ENCODE measurements around the gene LSM10.

The LSM10 gene

DNA sequence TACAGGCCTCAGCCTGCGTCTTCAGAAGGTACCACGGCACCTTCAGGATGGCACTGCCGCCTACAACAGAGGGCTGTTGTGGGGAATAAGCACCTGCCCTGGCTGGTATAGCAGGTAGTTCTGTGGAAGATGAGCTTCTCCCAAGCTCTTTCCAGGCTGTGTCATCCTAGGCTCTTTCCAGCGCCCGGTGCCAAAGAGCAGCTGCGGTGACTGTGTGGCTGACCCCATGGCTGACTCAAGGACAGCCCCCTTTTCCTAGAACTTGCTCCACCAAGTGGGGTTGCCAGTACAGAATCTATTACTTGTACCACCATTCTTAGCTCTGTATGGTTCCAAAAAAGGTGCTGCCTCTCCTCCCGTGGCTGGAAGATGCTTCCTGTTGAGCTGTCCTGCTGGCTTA is 52.4 kb downstream of the LSM10 start:
- no peak overlapping the region for H3K4me3 ChIP-seq (ENCODE audit: control insufficient read depth, low read depth, low read length)
- TF ChIP-seq, protein P1, sequence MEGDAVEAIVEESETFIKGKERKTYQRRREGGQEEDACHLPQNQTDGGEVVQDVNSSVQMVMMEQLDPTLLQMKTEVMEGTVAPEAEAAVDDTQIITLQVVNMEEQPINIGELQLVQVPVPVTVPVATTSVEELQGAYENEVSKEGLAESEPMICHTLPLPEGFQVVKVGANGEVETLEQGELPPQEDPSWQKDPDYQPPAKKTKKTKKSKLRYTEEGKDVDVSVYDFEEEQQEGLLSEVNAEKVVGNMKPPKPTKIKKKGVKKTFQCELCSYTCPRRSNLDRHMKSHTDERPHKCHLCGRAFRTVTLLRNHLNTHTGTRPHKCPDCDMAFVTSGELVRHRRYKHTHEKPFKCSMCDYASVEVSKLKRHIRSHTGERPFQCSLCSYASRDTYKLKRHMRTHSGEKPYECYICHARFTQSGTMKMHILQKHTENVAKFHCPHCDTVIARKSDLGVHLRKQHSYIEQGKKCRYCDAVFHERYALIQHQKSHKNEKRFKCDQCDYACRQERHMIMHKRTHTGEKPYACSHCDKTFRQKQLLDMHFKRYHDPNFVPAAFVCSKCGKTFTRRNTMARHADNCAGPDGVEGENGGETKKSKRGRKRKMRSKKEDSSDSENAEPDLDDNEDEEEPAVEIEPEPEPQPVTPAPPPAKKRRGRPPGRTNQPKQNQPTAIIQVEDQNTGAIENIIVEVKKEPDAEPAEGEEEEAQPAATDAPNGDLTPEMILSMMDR (conservative IDR thresholded peaks at IDR 0.05; ENCODE audit: control insufficient read depth, insufficient read depth, low read depth, low read length) = no peak
- DNase-seq (ENCODE audit: low read depth) = no peak

DNA sequence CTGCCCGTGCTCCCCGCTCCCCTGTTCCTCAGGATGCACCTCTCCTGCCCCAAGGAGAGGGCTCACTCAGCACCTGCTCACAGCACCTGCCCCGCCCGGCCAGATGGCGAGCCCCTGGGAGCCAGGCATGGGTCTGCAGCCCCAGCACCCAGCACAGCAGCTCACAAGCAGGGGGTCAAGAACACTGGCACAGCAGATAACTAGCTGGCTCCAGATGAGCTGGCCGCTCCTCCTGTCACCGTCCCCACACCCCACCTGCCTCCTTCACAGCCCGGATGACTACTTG is 53.4 kb downstream of the LSM10 start:
- no peak for DNase-seq (ENCODE audit: low read depth)
- TF ChIP-seq, protein P1 (conservative IDR thresholded peaks at IDR 0.05; ENCODE audit: control insufficient read depth, insufficient read depth, low read depth, low read length) = no peak
- no peak overlapping the region for H3K4me3 ChIP-seq (ENCODE audit: control insufficient read depth, low read depth, low read length)

DNA sequence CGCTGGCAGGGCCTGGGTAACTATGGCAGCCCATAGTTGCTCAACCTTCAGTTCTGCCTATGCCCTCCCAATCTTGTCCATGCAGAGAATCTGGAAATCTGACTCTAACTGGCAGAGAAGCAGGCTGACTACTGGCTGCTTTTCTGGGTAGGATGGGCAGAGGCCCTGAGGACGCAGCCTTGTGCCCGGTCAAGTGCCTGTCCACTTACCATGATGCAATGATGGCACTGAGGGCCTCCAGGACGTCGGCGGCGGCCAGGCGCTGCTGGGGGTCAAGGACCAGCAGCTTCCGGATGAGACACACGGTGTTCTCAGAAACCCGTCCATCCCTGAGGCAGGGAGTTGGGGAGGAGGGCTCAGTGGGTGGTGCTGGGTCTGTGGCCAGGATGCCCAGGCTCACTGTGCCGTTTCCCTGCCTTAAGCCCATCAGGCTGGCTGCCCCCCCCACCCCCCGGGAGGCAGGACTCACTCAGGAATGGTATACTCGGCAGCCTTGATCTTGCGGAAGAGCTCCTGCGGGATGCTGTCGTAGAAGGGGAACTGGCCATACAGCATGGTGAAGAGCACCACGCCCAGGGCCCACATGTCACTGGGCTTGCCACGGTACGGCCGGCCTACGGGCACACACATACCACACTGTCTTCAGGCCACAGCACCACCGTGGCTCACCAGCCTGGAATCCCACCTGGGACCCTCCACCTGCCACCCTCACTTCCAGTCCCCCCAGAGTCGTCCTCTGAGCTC is 53.9 kb downstream of the LSM10 start:
- TF ChIP-seq, protein P1 (conservative IDR thresholded peaks at IDR 0.05; ENCODE audit: control insufficient read depth, insufficient read depth, low read depth, low read length) = no peak
- no peak for DNase-seq (ENCODE audit: low read depth)
- no peak overlapping the region for H3K4me3 ChIP-seq (ENCODE audit: control insufficient read depth, low read depth, low read length)
